Urinary bladder (tissue), 2 donors: ENCODE results near the gene QSOX2. TPM values are rescaled to one million over a fixed set of nuclear protein-coding genes. Genes with fewer than 3 reads are reported as not detected.

Source experiments
- polyA plus RNA-seq: library from polyadenylated mRNA; stranded (reverse); fragments of 200-250 nt; gene quantifications from one replicate; pipeline ENCODE4 v1.2.3, GENCODE V29; 2013
- total RNA-seq: library from RNA; depleted of rRNA; stranded (reverse); fragments of >200 nt; gene quantifications from one replicate; pipeline ENCODE4 v1.2.3, GENCODE V29; 2014
- donor health status: healthy.

QSOX2 gene
- total and polyA plus RNA-seq, 2 donors: 7.6 to 7.8 TPM

Other genes with a start within 250 kb of the QSOX2 start
- 14.9 TPM for gene NACC2, start 150.5 kb downstream of the QSOX2 start, total RNA-seq
- gene NACC2, start 150.5 kb downstream of the QSOX2 start, polyA plus RNA-seq: 54.1 TPM
- 13.6 TPM for gene TMEM250, start 126.9 kb downstream of the QSOX2 start, total RNA-seq
- 43.1 TPM for gene TMEM250, start 126.9 kb downstream of the QSOX2 start, polyA plus RNA-seq
- gene LHX3, start 40.7 kb downstream of the QSOX2 start, total RNA-seq: not detected
- not detected for gene LHX3, start 40.7 kb downstream of the QSOX2 start, polyA plus RNA-seq
- gene CCDC187, start 58.3 kb upstream of the QSOX2 start, total RNA-seq: 0.58 TPM
- 0.19 TPM for gene CCDC187, start 58.3 kb upstream of the QSOX2 start, polyA plus RNA-seq
- 22.3 TPM for gene GPSM1, start 81.7 kb upstream of the QSOX2 start, total RNA-seq
- gene GPSM1, start 81.7 kb upstream of the QSOX2 start, polyA plus RNA-seq: 13.5 TPM
- 4.2 TPM for gene DNLZ, start 117.9 kb upstream of the QSOX2 start, total RNA-seq
- 14.9 TPM for gene DNLZ, start 117.9 kb upstream of the QSOX2 start, polyA plus RNA-seq
- gene CARD9, start 127.9 kb upstream of the QSOX2 start, total RNA-seq: 3.2 TPM
- 2.9 TPM for gene CARD9, start 127.9 kb upstream of the QSOX2 start, polyA plus RNA-seq
- 4.4 TPM for gene SNAPC4, start 154.4 kb upstream of the QSOX2 start, total RNA-seq
- 7.3 TPM for gene SNAPC4, start 154.4 kb upstream of the QSOX2 start, polyA plus RNA-seq
- gene ENTR1, start 164.8 kb upstream of the QSOX2 start, total RNA-seq: 20.4 TPM
- gene ENTR1, start 164.8 kb upstream of the QSOX2 start, polyA plus RNA-seq: 37.5 TPM
- 15.1 TPM for gene PMPCA, start 164.8 kb upstream of the QSOX2 start, total RNA-seq
- 43.7 TPM for gene PMPCA, start 164.8 kb upstream of the QSOX2 start, polyA plus RNA-seq
- gene INPP5E, start 194.0 kb upstream of the QSOX2 start, total RNA-seq: 5.3 TPM
- gene INPP5E, start 194.0 kb upstream of the QSOX2 start, polyA plus RNA-seq: 12.6 TPM
- 24.3 TPM for gene SEC16A, start 237.2 kb upstream of the QSOX2 start, total RNA-seq
- gene SEC16A, start 237.2 kb upstream of the QSOX2 start, polyA plus RNA-seq: 36.4 TPM